Keratinocyte (primary cell): ENCODE data around the gene PPP1R37. TPM values are rescaled to one million over a fixed set of nuclear protein-coding genes. Genes with fewer than 3 reads are reported as not detected.

Experiments used
- DNase-seq: peaks from one replicate; pipeline ENCODE4 v3.0.0-alpha.2; 2011; ENCODE audit warnings: low read depth, missing footprints, low spot score
- FAIRE-seq: peaks from 2 replicates; lab custom pipeline; 2011; peaks lifted over from hg19 to GRCh38; lab: Jason Lieb, UNC
- H2AFZ ChIP-seq: 2 replicates; pipeline ENCODE4 v1.6.0; 2012; ENCODE audit warnings: low read length, control low read depth, inconsistent platforms; ENCODE audit not compliant: control insufficient read depth
- H3K27ac ChIP-seq: 2 replicates; pipeline ENCODE4 v1.5.1; 2011; ENCODE audit warnings: low read length; ENCODE audit not compliant: control insufficient read depth, insufficient read depth
- H3K27me3 ChIP-seq: 3 replicates; pipeline ENCODE4 v1.6.0; 2011; ENCODE audit warnings: low read length; ENCODE audit not compliant: control insufficient read depth, insufficient read depth; ENCODE audit errors: extremely low read depth
- H3K36me3 ChIP-seq, 2 experiments: 2 replicates in 1 of 2; 3 replicates in 1 of 2; pipeline ENCODE4 v1.5.1; 2011; ENCODE audit warnings: low read length in 2 of 2, mild to moderate bottlenecking in 1 of 2; ENCODE audit not compliant: control insufficient read depth in 2 of 2, insufficient read depth in 2 of 2; ENCODE audit errors: extremely low read depth in 1 of 2
- H3K4me1 ChIP-seq: 3 replicates; pipeline ENCODE4 v1.5.1; 2011; ENCODE audit warnings: low read length; ENCODE audit not compliant: control insufficient read depth, insufficient read depth; ENCODE audit errors: extremely low read depth
- H3K4me2 ChIP-seq: 3 replicates; pipeline ENCODE4 v1.6.0; 2011; ENCODE audit warnings: low read depth, low read length; ENCODE audit not compliant: control insufficient read depth, insufficient read depth; ENCODE audit errors: extremely low read depth
- H3K4me3 ChIP-seq, 3 experiments: fragments of 200-600 bp in 1 of 3; sonication (generic) in 1 of 3; 2 replicates in 2 of 3; 3 replicates in 1 of 3; pipeline ENCODE4 v1.5.1; 2011 to 2016; ENCODE audit warnings: low read length in 3 of 3, mild to moderate bottlenecking in 3 of 3, control low read depth in 2 of 3, inconsistent platforms in 1 of 3, low read depth in 1 of 3, mixed read lengths in 1 of 3, mixed run types in 1 of 3, moderate library complexity in 1 of 3; ENCODE audit not compliant: control insufficient read depth in 2 of 3, insufficient read depth in 2 of 3; ENCODE audit errors: extremely low read depth in 1 of 3
- H3K79me2 ChIP-seq: 2 replicates; pipeline ENCODE4 v1.6.0; 2012; ENCODE audit warnings: low read length; ENCODE audit not compliant: control insufficient read depth, insufficient read depth
- H3K9ac ChIP-seq: 3 replicates; pipeline ENCODE4 v1.6.0; 2011; ENCODE audit warnings: low read length; ENCODE audit not compliant: control insufficient read depth, insufficient read depth; ENCODE audit errors: extremely low read depth
- H3K9me1 ChIP-seq: 3 replicates; pipeline ENCODE4 v1.6.0; 2011; ENCODE audit warnings: low read length; ENCODE audit not compliant: control insufficient read depth, insufficient read depth; ENCODE audit errors: extremely low read depth
- H3K9me3 ChIP-seq: 2 replicates; pipeline ENCODE4 v1.5.1; 2012; ENCODE audit warnings: low read depth, low read length; ENCODE audit not compliant: control insufficient read depth
- H4K20me1 ChIP-seq: 3 replicates; pipeline ENCODE4 v1.6.0; 2011; ENCODE audit warnings: low read length; ENCODE audit not compliant: control insufficient read depth, insufficient read depth; ENCODE audit errors: extremely low read depth
- EZH2 ChIP-seq: IDR thresholded peaks from one replicate; pipeline ENCODE4 v1.6.1; 2012; ENCODE audit warnings: inconsistent platforms, mild to moderate bottlenecking, low read length, moderate library complexity
- dilution Hi-C: fragments of 300-500 bp; cut with MboI; formaldehyde crosslinking; loops from one replicate; pipeline ENCODE4 v1.7.0; 2020; ENCODE audit warnings: low sequenced_read_pairs; ENCODE audit not compliant: extremely low pct_ligation_motif_present
- polyA plus RNA-seq, 5 experiments: library from polyadenylated mRNA; depleted of rRNA in 3 of 5; stranded (reverse) in 3 of 5; stranded (forward) in 1 of 5; unstranded in 1 of 5; fragments of >200 nt; gene quantifications; 1 replicate in 1 of 5; 2 replicates in 3 of 5; 3 replicates in 1 of 5; pipeline versions ENCODE4 v1.2.1 to v1.2.3, GENCODE V29; 2011 to 2012; ENCODE audit warnings: missing spikeins in 2 of 5, low read depth in 1 of 5, low replicate concordance in 1 of 5
- TF ChIP-seq, protein P1 (sequence below), 3 experiments: IDR thresholded peaks in 1 of 3; conservative IDR thresholded peaks in 1 of 3; optimal IDR thresholded peaks in 1 of 3; 2 replicates in 2 of 3; 3 replicates in 1 of 3; pipeline versions ENCODE3 to v1.5.1; 2011; ENCODE audit warnings: low read length in 3 of 3, mild to moderate bottlenecking in 3 of 3, moderate library complexity in 2 of 3, control low read depth in 1 of 3, inconsistent platforms in 1 of 3; ENCODE audit not compliant: insufficient read depth in 2 of 3; ENCODE audit errors: extremely low read depth in 1 of 3

The PPP1R37 gene
- polyA plus RNA-seq, 1 donor (not counting 4 experiments of a cell fraction or from before 2014, with no cell fraction given): 8.6 TPM

DNA sequence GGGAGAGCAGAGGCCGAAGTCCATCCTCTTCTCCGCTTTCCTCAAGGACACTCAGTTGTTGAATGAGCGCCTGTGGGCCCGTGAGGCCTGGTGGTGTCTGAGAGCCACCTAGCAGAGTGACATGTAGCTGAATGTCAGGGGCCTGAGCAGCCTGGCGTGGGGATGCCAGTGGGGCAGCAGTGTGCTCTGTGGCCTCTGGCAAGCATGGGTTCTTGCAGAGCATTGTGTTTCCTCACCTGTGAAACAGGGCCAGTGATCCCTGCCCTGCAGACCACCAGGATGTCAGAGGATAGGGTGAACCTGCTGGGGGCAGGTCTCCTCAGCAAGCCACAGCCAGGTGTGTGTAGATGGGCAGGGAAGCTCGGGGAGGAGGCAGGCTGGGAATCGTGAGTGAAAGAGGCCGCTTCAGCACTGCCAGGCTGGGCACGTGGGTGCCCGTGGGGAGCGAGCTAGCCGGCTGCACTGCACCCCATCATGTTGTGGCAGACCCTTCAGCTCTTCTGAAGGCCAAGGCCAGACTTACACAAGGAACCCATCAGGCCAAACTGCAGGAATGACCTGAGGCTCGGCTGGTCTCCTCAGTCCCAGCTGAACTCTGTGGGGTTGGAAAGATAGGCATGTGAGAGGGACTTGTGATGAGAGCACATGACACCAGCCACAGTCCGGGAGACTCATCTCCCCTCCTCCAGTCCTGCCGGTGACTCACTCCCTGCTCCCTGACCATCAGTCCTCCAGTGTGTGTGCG lies 5.0 kb downstream of the PPP1R37 start:
- Histone ChIP-seq H4K20me1 (peaks cover 19% of the 10 kb centered on the region), H2AFZ (no peak overlapping the region), H3K27ac (peak overlapping the region; percentile 47), H3K27me3 (no peaks in the 10 kb centered on the region), H3K9me3 (no peaks in the 10 kb centered on the region), H3K4me1 (peaks cover 46% of the 10 kb centered on the region), H3K79me2 (peaks cover 95% of the 10 kb centered on the region), H3K4me3 (no peak overlapping the region), H3K9me1 (peaks cover 4% of the 10 kb centered on the region), H3K36me3 (peaks cover 2 to 4% of the 10 kb centered on the region in 2 experiments), H3K4me2 (peak overlapping the region; percentile 60), H3K9ac (peak overlapping the region; percentile 8)
- dilution Hi-C loops: no loop called here
- TF ChIP-seq, protein P1, sequence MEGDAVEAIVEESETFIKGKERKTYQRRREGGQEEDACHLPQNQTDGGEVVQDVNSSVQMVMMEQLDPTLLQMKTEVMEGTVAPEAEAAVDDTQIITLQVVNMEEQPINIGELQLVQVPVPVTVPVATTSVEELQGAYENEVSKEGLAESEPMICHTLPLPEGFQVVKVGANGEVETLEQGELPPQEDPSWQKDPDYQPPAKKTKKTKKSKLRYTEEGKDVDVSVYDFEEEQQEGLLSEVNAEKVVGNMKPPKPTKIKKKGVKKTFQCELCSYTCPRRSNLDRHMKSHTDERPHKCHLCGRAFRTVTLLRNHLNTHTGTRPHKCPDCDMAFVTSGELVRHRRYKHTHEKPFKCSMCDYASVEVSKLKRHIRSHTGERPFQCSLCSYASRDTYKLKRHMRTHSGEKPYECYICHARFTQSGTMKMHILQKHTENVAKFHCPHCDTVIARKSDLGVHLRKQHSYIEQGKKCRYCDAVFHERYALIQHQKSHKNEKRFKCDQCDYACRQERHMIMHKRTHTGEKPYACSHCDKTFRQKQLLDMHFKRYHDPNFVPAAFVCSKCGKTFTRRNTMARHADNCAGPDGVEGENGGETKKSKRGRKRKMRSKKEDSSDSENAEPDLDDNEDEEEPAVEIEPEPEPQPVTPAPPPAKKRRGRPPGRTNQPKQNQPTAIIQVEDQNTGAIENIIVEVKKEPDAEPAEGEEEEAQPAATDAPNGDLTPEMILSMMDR (optimal IDR thresholded peaks at IDR 0.05 in 1 of 3, IDR thresholded peaks at IDR 0.05 in 1 of 3, conservative IDR thresholded peaks at IDR 0.05 in 1 of 3; ENCODE audit: extremely low read depth in 1 of 3, insufficient read depth in 2 of 3, low read length in 3 of 3): no peak
- no peak for TF ChIP-seq EZH2
- DNase-seq (no peak), FAIRE-seq (peak; percentile 90)

DNA sequence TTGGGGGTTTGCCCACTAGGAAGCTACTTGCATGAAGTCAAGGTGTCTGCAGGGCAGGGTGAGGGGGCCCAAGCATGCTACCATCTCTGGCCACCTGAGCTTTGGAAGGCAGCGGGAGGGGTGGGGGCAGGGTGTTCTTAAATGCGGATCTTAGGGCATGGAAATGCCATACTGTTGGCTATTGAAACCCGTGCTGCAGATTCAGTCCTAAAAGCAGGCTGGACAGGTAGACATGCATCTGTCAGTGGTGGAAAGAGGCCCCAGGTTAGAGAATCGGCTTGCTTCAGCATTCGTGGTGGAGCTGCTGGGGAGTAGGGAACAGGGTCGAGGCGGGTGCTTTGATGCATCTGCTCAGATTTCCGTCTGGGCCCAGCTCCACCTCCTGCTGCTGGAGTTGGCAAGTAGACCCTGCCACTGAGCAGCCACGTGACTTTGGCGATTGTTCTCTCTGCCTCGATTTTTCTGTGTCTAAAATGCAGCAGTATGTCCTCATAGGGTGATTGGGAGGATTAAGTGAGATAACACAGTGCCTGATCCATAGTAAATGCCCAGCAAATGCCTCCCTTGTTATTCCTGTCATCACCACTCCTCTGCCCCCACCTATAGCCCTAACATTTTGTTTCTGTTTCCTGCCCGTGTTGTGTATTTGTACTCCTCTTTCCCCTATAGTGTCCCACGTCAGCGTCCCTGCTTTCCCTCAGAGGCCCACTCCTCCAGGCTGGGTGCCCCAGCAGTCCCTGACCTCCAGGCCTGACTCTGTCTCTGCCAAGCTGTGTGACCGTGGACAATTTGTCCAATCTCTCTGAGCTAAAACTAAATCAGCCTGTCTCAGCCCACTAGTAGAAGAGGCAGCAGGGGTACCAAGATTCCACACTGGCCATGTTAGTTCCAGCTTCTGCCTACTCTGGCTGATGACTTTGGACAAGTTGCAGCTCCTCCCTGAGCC lies 5.8 kb downstream of the PPP1R37 start:
- DNase-seq: no peak
- H3K27ac ChIP-seq: peak overlapping the region; percentile 29
- H4K20me1 ChIP-seq: peaks cover 19% of the 10 kb centered on the region
- TF ChIP-seq, protein P1 (optimal IDR thresholded peaks at IDR 0.05 in 1 of 3, IDR thresholded peaks at IDR 0.05 in 1 of 3, conservative IDR thresholded peaks at IDR 0.05 in 1 of 3; ENCODE audit: extremely low read depth in 1 of 3, insufficient read depth in 2 of 3, low read length in 3 of 3): no peak
- no peak for TF ChIP-seq EZH2
- peaks cover 5% of the 10 kb centered on the region for H3K9me1 ChIP-seq
- no peaks in the 10 kb centered on the region for H3K27me3 ChIP-seq
- dilution Hi-C loops: no loop called here
- H3K4me3 ChIP-seq: no peak overlapping the region
- no peak overlapping the region for H2AFZ ChIP-seq
- peak overlapping the region; percentile 60 for H3K4me2 ChIP-seq
- H3K4me1 ChIP-seq: peaks cover 46% of the 10 kb centered on the region
- H3K36me3 ChIP-seq: peaks cover 2 to 4% of the 10 kb centered on the region in 2 experiments
- H3K79me2 ChIP-seq: peaks cover 96% of the 10 kb centered on the region
- peak overlapping the region; percentile 32 for H3K9ac ChIP-seq
- no peaks in the 10 kb centered on the region for H3K9me3 ChIP-seq
- FAIRE-seq: peak; percentile 60
